Ovary (tissue), 9 donors: ENCODE data around the gene LIMCH1. TPM values are rescaled to one million over a fixed set of nuclear protein-coding genes. Genes with fewer than 3 reads are reported as not detected.

Source experiments
- DNase-seq, 5 donors: peaks; one replicate each; pipeline ENCODE4 v3.0.0-alpha.2; 2019 to 2020
- H3K27ac ChIP-seq, 2 donors: fragments of 200-600 bp; one replicate each; pipeline versions ENCODE4 v1.5.1 to v1.8.0; 2019 to 2022
- H3K27me3 ChIP-seq: fragments of 200-600 bp; one replicate; pipeline ENCODE4 v1.8.0; 2022
- H3K36me3 ChIP-seq: fragments of 200-600 bp; sonication (generic); one replicate; pipeline ENCODE4 v1.5.1; 2019
- H3K4me1 ChIP-seq: one replicate; pipeline ENCODE4 v1.8.1; 2013; ENCODE audit warnings: mild to moderate bottlenecking, moderate library complexity; ENCODE audit not compliant: insufficient read depth
- H3K4me3 ChIP-seq: fragments of 200-600 bp; sonication (generic); one replicate; pipeline ENCODE4 v1.5.1; 2017
- H3K9me3 ChIP-seq, 2 donors: fragments of 200-600 bp in 1 of 2; sonication (generic) in 1 of 2; one replicate each; pipeline versions ENCODE4 v1.5.1 to v1.8.1; 2013 to 2019; ENCODE audit warnings: mild to moderate bottlenecking in 1 of 2, moderate library complexity in 1 of 2
- CTCF ChIP-seq, 3 donors: fragments of 450-650 bp in 2 of 3; fragments of 200-600 bp in 1 of 3; IDR thresholded peaks; one replicate each; pipeline versions ENCODE4 v1.5.1 to v1.8.0; 2016 to 2022; ENCODE audit warnings: antibody characterized with exemption in 3 of 3, mild to moderate bottlenecking in 1 of 3
- EP300 ChIP-seq: sonication (generic); formaldehyde crosslinking; IDR thresholded peaks from one replicate; pipeline ENCODE4 v1.6.1; 2017; ENCODE audit warnings: antibody characterized with exemption
- POLR2A ChIP-seq: fragments of 450-650 bp; IDR thresholded peaks from one replicate; pipeline ENCODE4 v1.6.1; 2017; ENCODE audit warnings: antibody characterized with exemption, mild to moderate bottlenecking, moderate library complexity
- WGBS, 3 donors: extraction: QIAGEN DNeasy Blood & Tissue Kit in 1 of 3; methylation state at CpG; one replicate each; pipeline versions ENCODE4 v1.1.5 to v1.1.7; 2013 to 2017; 5-methylcytosine and 5-hydroxymethylcytosine counted together
- intact Hi-C, 4 donors: fragments of 100-400 bp; cut with DNase I; formaldehyde crosslinking; loops; one replicate each; pipeline versions ENCODE4 v1.11.0 to v1.15.1; 2022 to 2023
- polyA plus RNA-seq, 2 donors: library from polyadenylated mRNA; stranded (reverse); fragments of 200-250 nt in 1 of 2; fragments of 350-450 nt in 1 of 2; fragmentation: Illumina TruSeq in 1 of 2; extraction: RNeasy Lipid Tissue Mini Kit (QIAGEN cat#74804) in 1 of 2; gene quantifications; one replicate each; pipeline ENCODE4 v1.2.3, GENCODE V29; 2013 to 2014
- total RNA-seq, 7 donors: library from RNA; depleted of rRNA in 2 of 7; stranded (reverse); fragments of >200 nt in 2 of 7; fragmentation: NEBNext Ultra II Directional in 3 of 7; extraction: Animal tissue kit (Norgen Biotek cat#: 25700) in 3 of 7; gene quantifications; one replicate each; pipeline versions ENCODE4 v1.1.0 to v1.2.4, GENCODE V29; 2016 to 2023
- donor health status: DM: no; HTN: no; CAD: no; lungs with moderate emphysema.
- donor health status: DM: no; HTN: no; CAD: no.
- donor health status: Bipolar disorder and iron deficiency.
- donor health status: DM: yes; HTN: yes; CAD: no.
- donor health status: DM: no; HTN: no; CAD: no.
- donor health status: DM: yes; HTN: yes; CAD: no.

LIMCH1 gene
- total and polyA plus RNA-seq, 9 donors, result 9.7 to 56.6 (median 23.6) TPM

- TF ChIP-seq POLR2A (no peak), CTCF (IDR thresholded peaks at IDR 0.05) (no peak), EP300 (no peak)
- H3K36me3 ChIP-seq, result no peaks in the 10 kb centered on the region
- H3K27me3 ChIP-seq, result no peaks in the 10 kb centered on the region
- H3K4me3 ChIP-seq, result no peak overlapping the region
- peaks cover 0 to 12% of the 10 kb centered on the region in 2 donors for H3K9me3 ChIP-seq
- no peaks in the 10 kb centered on the region for H3K4me1 ChIP-seq
- 2 to 4% (median 3%) methylated on average over 23 to 36 of the region's 36 CpGs for WGBS, 3 donors
- H3K27ac ChIP-seq, result no peak overlapping the region
- intact Hi-C loops, result no loop called here
- DNase-seq, result no peak
These were observed 208.1 kb downstream of the LIMCH1 start for GRCh38 chr4:41746025-41746439.

GRCh38 chr4:41746440-41747229 is 208.7 kb downstream of the LIMCH1 start:
- no peak for TF ChIP-seq EP300
- TF ChIP-seq POLR2A, result no peak
- no peak for TF ChIP-seq CTCF (IDR thresholded peaks at IDR 0.05)
- H3K4me1 ChIP-seq, result no peaks in the 10 kb centered on the region
- H3K4me3 ChIP-seq, result no peak overlapping the region
- intact Hi-C loops, result no loop called here
- no peaks in the 10 kb centered on the region for H3K27me3 ChIP-seq
- H3K36me3 ChIP-seq, result no peaks in the 10 kb centered on the region
- DNase-seq, result no peak
- 5 to 8% (median 6%) methylated on average over 37 of the region's 37 CpGs for WGBS, 3 donors
- no peak overlapping the region for H3K27ac ChIP-seq
- peaks cover 0 to 12% of the 10 kb centered on the region in 2 donors for H3K9me3 ChIP-seq

- Histone ChIP-seq H3K4me1 (no peaks in the 10 kb centered on the region), H3K9me3 (peaks cover 0 to 9% of the 10 kb centered on the region in 2 donors), H3K27ac (no peak overlapping the region), H3K27me3 (no peaks in the 10 kb centered on the region), H3K36me3 (no peaks in the 10 kb centered on the region), H3K4me3 (no peak overlapping the region)
- DNase-seq, result no peak
- WGBS, 3 donors, result 3 to 5% (median 4%) methylated on average over 45 to 49 of the region's 49 CpGs
- intact Hi-C loops, result no loop called here
- TF ChIP-seq CTCF (IDR thresholded peaks at IDR 0.05) (no peak), POLR2A (no peak), EP300 (no peak)
These were observed 209.5 kb downstream of the LIMCH1 start for GRCh38 chr4:41747230-41748055.

GRCh38 chr4:41748074-41748570 is 210.2 kb downstream of the LIMCH1 start:
- WGBS, 3 donors, result 6 to 7% (median 6%) methylated on average over 21 of the region's 21 CpGs
- peaks cover 0 to 9% of the 10 kb centered on the region in 2 donors for H3K9me3 ChIP-seq
- H3K27ac ChIP-seq, result no peak overlapping the region
- H3K4me3 ChIP-seq, result no peak overlapping the region
- DNase-seq, result no peak
- intact Hi-C loops, result no loop called here
- TF ChIP-seq EP300, result no peak
- TF ChIP-seq CTCF (IDR thresholded peaks at IDR 0.05), result no peak
- TF ChIP-seq POLR2A, result no peak
- no peaks in the 10 kb centered on the region for H3K36me3 ChIP-seq
- H3K27me3 ChIP-seq, result no peaks in the 10 kb centered on the region
- H3K4me1 ChIP-seq, result no peaks in the 10 kb centered on the region
